Umbilical cord (tissue), 2 donors: ENCODE data around the gene IRX1. TPM values are rescaled to one million over a fixed set of nuclear protein-coding genes. Genes with fewer than 3 reads are reported as not detected.

Experiments
- DNase-seq: peaks from one replicate; pipeline ENCODE4 v3.0.0-alpha.2; 2015; ENCODE audit warnings: low spot score
- total RNA-seq: library from RNA; depleted of rRNA; stranded (reverse); fragments of >200 nt; gene quantifications from one replicate; pipeline ENCODE4 v1.2.3, GENCODE V29; 2014; ENCODE audit warnings: low replicate concordance; ENCODE audit not compliant: insufficient read depth

The IRX1 gene
- total RNA-seq, 1 donor from 2014 or later = 4.3 TPM

DNA sequence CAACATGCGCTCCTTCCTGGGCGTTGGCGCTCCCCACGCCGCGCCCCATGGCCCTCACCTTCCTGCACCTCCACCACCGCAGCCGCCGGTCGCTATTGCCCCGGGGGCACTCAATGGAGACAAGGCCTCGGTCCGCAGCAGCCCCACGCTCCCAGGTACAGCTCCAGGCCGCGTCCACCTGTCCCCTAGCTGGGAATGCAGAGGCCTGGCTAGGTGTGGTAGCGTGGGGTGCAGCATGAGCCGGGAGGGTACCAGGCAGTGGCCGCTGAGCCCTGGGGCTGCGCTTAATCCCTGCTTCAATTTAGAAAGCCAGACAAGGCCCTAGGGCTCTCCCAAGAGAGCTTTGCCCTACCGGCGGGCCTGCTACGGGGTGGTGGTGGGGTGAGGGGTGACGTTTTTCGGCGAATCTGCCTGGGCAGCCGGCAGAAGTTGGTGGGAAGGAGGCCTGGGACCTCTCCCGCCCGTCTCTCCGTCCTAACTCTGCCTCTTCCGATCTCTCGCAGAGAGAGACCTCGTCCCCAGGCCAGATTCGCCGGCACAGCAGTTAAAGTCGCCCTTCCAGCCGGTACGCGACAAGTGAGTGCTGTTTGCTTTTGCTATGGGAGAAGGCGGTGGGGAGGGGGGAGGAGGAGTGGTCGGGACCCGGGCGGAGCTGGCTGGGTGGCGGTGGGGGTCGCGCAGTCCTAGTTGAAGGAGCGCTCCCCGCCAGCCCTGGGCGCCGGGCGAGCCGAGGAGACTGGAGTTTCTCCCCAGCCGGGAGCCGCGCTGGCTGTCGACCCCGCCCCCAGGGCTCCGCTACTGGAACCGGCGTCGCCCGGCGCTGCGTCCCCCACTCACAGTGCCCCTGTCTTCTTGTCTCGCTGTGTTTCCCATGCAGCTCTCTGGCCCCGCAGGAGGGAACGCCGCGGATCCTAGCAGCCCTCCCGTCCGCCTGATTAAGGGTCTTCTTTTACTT lies 4.8 kb downstream of the IRX1 start:
- no peak for DNase-seq

DNA sequence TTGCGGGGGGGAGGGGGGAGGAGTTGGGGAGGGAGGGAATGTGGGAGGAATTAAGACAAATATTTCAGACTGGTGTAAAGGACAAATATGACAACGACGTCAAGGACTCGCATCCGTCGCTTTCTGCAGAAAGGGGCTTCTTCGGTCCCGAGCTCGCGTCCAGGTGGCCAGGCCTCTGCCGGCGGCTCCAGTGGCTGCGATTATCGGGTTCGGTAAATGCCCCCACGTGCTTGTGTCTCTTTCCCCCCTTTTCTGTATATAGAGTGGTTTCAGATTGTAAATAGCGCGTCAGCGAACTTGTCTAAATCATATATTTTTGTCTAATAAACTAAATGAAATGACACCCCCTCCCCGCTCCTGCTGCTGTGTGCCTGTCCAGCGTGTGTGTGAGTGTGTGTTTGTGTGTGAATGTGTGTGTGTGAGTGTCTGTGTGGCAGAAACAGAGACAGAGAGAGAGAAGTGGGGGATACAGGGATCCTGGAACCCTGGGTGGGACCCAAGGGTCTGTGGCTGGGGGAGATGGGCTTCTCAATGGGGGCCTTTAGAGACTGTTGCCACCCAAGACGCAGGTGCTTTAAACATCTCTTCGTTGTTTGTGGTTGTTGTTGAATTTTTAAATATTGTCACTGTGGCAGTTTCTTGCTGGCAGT lies 5.6 kb downstream of the IRX1 start:
- DNase-seq = no peak

DNA sequence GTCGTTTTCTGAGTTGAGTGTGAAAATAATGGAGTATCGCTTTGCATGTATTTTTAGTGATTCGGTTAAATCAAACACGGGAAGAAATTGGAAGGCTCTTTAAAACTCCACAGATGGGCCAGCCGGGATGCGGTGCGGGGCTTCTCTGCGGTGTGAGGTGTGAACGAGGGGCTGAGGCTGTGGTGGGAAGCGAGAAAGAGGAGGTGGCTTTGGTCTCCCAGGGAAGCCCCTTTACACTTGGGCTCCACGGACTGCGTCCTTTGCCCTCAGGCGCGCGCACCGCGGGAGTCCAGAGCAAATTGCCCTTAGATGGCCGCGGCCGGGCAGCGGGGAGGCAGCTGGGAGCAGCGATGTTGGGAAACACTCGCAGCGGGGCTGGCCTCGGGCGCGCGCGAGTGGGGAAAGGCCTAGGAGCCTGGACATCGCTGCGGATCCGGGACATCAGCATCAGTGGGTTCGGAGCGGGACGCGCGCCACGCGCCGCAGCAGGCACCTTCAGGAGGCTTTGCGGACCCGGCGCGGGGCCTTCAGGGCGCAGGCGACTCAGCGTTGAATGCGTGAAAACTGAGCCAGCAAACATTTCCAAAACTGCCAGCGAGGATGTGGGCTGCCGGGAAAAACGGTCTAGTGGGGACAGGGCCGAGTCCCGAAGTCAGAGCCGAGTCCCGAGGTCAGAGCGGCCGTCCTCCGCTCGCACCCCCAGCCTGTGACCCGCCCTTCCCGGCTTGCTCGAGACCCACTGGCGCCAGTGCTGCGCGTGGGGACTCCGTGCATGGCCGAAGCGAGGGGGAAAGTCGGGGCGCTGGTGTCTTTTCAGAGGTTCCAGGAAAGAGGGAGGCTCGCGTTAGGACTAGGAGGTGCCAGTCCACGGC lies 6.5 kb downstream of the IRX1 start:
- no peak for DNase-seq

DNA sequence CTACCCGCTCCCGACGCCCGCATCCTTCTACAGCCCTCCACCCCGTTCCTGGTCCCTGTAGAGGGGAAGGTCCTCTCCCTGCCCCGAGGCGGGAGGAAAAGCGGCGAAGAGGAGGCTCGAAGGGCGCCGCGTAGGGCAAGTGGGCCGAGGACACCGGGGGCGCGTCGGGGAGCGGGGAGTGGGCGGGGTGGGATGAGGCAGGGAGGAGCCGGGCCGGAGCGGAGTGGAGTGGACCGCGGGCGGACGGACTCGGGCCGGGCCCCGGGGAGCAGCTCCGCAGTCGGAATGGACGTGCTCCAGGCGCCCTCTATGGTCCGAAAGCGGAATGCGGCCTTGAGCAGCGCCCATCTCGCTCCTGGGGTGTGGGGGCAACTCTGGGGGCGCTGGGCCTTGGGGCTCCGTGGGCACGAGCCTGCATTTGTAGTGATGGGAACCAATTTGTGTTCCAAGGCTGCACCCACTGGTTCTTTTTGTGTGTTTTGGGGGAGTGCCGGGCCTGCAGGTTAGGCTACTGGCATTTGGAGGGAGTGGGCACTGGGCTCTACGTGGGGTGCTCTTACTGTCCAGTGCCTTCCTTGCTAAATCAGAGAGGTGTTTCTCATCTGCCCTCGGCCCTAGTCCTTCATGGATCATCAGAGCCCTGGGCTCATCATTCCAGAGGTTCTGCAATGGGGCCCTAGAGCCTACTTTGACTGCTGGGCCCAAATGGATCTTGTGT lies 7.3 kb downstream of the IRX1 start:
- DNase-seq = no peak

DNA sequence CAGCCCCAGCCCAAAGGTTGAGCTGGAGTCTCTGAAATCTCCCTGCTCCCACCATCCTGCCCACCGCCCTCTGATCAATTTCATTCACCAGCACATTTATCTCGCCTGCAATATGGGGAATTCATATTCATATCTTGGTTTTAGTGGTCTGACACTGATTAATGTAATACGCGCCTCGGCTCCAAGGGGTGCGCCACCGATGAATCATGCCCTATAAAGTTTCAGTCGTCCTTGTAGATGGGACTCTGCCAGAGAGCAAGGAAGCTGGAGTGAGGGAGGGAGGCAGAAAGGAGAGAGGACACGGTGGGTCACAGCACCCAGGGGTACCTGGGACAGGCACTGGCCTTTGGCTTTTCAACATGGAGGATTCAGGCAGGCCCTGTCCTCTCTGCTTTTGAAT lies 8.9 kb downstream of the IRX1 start:
- no peak for DNase-seq

DNA sequence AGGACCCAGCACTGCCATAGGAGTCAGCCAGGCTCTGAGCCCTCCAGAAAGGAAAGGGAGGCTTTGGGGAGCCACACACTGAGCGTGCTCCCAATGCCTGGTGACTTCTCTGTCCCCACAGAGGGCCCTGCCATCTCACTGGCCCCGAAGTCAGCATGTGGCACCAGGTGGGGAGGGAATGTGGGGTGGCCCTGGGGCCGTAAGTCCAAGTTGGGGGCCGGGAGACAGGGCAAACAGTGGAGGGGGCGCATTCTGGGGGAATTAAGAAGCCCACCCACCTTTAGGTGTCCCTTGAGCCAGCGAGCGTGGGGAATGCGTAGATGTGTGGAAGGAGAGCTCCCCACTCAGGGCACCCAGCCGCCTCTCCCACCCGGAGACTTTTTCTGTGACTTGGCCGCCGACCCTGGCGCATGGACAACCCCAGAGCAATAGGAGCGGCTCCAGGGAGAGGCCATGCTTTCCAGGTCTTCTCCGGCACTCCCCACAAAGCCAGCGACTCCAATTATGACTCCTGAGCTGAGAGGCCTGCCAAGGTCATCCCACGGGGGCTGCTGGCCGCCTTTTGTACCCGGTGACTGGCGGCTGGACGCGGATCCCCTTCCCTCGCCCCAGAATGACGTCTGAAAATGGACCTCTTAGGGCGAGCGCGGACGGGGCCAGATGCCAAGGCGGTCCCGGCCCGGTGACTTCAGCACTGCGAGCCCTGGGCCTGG lies 9.8 kb downstream of the IRX1 start:
- DNase-seq = no peak

DNA sequence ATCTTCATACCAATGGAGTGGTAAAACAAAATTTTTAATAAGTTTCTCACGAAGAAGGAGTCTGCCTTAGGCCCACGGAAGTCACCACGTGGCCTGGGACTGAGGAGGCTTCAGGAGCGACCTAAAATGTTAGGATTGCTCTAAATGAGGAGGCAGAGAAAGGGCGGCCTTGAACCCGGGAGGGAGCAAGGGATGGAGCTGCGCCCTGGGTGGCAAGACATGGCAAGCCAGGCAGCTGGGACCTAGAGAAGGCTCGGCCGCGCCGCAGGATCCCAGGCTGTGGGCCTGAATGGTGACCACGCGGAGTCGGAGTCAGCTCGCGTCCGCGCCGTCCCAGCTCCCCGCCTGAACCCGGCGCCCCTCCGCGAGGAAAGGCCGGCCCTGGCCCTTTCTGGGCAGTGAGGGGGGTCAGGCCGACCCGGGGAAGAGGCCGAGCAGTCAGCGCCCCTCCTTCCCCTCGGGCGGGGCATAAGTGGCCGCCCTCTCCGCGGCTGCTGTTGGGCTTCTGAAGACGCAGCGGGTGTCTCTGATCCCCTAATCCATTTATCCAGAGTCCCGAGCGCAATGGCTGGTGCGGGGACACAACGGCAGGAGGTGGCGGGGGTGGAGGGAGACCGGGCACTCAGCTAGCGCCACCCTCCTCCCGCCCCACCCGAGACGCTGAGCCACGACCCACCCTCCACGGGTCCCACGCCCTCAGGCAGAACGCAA lies 10.6 kb downstream of the IRX1 start:
- no peak for DNase-seq

DNA sequence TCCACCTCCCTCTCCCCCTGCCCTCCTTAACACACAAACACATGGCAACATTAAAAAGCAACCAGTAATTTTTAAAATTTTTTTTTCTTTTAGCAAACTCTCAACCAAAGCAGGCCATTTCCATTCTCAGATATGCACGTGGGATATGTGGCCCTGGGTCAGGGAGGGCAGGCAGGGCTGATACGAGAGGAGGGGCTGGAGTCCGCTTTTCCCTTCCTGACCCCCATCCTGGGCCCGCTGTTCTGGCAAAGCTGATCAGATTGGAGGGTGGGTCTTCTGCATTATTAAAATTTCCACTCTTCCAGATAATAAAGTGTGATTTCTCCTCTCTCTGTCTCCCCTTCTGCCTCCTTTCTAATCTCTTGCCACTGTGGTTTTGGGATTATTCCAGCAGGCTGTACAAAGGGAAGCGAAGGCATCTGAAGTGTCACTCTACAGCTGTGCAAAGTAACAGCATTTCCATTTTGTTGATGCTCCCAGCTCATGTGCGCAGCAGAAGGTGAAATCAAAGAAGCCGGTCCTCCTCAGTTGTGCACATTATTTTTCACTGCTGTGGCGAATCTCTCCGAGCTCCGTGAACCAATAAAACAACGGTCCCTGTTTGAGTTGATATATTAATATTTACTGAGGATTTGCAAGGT lies 12.0 kb downstream of the IRX1 start:
- DNase-seq = no peak

DNA sequence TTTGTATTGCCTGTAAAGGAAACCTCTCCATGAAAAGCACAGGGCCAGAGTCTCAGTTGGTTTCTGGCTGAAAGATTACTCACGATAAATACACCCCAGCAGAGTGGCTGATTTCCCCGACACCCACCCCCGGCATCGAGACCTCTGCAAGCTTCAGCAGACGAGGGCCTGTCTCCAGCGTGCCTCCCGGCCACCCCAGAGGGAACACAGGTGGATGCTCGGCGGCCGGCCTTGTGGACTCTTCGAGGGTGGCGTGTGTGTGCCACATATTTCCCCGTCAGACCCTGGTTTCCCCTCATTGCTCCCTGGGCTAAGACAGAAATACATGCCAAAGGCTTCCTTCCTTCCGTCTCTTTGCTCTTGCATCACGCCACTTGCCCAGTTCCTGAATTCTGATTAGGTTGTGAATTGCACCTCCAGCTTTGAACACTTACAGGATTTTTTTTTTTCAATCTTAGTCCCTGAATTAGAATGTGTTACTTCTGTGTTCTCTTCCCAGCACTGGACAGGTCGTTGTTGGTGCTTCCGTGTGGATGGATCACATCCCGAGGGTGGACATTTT lies 13.6 kb downstream of the IRX1 start:
- DNase-seq = no peak

DNA sequence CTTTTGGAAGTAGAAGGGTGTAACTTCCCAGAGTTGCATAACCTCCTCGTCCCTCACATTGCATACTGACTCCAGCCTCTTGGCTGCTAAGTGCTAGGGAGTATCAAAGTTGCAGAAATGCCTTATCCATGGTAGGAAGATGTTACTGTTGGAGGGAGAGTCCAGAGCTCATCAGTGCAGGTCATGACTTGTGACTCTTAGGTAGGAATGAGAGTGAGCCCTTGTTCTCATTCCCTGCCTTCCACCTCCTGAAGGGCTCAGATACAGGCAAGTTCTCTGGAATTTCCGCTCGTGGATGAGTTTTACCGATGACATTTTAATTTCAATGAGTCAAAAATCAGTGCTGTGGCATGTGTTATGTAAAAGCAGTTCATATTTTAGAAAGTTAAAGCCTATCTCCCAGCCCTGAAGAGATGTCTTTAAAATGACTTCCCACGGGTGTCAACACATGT lies 17.0 kb downstream of the IRX1 start:
- no peak for DNase-seq

DNA sequence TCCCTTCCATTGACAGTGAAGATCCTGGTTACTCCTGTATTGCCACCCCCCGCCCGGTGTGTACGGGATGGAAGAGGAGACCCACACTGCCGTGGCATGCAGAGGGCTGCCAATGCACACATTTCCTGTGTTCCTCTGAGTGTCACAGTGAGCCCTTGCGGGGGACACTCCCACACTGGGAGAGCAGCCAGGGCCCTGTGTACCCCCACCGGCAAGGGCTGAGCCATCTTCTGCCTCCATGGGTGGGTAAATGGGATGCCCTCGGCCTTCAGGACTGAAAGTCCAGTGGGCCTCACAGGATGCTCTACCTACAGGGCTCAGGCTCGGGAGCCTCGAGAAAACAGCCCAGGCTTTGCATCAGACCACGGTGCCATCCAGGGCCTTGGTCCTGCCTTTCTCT lies 18.1 kb downstream of the IRX1 start:
- DNase-seq = no peak

DNA sequence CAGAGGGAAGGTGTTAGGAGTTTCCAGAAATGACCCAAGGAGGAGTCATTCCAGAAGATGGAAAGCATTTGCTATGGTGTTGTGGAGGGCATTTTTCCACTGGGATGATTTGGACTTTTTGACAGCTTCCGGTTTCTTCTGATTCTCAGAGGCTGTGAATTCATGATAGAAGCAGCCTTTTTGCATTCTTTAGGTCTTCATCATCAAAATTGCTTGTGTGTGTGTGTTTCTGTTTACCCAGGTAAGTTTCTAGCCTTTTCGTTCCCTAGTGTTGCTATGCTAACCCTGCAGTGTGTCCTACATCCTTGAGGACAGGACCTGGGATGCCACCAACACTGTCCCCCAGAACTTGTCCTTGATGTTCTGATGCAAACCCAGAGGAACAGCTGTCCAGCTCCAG lies 19.6 kb downstream of the IRX1 start:
- DNase-seq = no peak

DNA sequence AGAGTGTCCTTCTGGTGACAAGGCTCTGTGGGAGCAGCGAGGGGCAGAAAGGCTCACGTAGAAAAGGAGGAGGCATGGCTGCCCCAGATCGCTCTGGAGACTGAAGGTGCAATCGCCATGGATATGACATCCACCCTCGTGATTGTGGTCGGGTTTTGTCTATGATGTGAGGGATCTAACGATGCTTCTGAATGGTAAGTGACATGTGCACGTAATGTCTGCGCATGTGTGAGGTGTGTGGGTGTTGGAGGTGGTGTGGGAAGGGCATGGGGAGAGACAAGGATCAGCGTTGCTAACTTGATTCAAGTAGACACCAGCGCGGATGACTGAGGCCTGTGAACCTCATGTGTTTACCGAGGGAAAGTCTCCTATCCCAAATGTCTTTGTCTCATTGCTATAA lies 20.2 kb downstream of the IRX1 start:
- no peak for DNase-seq

DNA sequence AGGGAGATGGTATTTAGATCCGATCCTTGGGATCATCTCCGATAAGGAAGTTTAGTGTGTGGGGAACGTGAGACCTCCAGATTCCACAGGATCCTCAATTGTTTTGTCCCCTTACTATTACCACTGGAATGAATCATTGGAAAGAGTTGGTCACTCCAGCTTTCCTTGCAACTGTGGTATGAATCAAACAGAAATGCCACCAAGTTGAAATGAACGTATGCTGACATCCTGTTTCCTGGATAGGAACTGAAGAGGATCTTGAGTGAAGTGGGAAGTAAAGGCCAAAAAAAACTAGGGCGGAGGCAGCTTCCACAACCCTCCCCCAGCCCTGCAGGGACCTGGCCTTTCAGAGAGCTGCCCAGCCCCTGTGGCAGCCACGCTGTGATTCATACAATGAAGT lies 23.9 kb downstream of the IRX1 start:
- DNase-seq = no peak

DNA sequence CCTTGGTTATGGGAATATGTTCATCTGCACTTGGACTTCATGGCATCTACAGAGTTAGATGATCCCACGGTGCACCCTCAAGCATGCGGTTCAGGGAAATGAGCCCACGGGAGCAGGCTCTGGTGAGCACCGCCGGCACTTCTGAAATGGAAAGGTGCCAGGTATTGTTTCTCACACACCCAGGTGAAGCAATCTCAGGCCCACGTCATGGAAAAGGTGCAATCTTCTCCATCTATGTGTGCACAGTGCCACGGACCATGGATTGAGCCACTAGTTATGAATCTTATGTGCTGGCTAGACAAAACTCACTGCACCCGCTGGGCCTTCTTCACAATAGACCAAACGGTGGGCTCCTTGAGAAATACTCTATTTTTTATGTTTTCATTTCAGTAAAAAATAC lies 27.3 kb downstream of the IRX1 start:
- no peak for DNase-seq

DNA sequence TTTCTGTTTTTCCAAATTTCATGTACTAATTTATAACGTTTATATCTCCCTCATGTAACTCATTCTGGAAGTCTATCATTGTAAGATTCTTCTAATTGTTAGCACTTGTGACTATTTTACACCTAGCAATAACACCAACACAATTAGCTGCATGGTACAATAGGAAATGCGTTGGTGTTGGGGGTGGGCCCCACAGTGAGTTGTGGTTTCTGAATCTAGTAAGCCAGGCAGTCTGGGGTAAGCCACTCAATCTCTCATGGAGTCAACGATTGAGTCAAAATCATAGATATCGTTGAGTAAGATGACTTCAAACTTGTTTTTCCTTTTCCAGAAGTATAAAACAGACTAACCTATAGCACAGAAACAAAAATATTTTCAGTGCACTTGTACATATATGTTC lies 30.0 kb downstream of the IRX1 start:
- no peak for DNase-seq

DNA sequence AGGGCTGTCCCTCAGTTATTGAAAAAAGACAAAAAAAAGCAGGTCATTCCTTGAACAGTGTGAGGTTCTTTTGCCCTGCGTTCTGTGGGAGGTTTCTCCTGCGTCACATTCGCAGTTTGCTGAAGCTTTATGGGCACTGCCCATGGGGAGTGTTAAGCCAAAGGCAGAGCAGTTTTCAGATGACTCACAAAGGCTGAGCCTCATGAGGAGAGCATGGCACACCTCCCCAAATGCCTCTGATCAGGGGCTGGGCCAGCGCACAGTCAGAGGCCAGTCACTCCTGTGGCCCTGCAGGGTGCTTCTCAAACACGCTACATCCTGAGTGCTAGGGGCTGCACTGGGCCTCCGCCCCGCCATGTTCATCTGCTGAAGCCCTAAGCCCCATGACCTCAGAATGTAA lies 38.4 kb downstream of the IRX1 start:
- DNase-seq = no peak

DNA sequence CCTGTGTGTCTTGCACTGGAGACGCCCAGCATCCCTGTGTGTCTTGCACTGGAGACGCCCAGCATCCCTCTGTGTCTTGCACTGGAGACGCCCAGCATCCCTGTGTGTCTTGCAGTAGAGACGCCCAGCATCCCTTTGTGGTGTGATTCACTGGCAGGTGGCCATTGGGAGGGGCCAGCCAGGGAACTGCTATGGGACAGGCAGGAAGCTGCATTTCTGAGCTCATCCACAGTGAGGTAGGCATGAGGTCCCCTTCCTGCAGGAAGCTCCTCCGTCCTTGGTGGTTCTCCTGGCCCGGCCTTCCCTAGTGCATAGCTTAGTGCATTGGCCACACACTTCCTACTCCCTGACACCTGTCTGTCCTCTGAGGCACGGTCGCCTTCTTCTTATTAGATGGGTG lies 43.5 kb downstream of the IRX1 start:
- no peak for DNase-seq

DNA sequence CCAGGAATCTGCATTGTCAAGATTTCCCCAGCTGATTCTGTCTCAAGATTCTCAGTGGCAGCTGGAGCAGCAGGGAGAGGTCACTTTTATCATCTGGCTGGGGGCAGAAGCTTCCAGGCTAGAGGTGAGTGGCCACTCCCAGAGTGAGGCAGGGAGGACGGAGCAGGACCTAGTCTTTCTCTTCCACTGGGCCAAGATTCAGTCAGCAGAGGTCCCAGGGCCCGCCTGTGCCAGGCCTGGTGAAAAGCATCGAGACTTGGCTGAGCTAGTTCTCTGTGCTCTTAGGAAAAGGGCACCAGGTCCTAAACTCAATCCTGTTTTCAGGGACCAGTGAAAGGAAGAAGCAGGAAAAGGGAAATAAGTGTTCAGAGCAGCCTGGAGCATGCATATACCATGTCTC lies 46.6 kb downstream of the IRX1 start:
- no peak for DNase-seq
